ENCODE results near the gene PROCA1.
"Not testable (repeated sequence)": the region's sequence is repeated elsewhere in the genome, so short reads cannot be mapped to it uniquely, and the experiment has no call there.

PROCA1 gene

DNA sequence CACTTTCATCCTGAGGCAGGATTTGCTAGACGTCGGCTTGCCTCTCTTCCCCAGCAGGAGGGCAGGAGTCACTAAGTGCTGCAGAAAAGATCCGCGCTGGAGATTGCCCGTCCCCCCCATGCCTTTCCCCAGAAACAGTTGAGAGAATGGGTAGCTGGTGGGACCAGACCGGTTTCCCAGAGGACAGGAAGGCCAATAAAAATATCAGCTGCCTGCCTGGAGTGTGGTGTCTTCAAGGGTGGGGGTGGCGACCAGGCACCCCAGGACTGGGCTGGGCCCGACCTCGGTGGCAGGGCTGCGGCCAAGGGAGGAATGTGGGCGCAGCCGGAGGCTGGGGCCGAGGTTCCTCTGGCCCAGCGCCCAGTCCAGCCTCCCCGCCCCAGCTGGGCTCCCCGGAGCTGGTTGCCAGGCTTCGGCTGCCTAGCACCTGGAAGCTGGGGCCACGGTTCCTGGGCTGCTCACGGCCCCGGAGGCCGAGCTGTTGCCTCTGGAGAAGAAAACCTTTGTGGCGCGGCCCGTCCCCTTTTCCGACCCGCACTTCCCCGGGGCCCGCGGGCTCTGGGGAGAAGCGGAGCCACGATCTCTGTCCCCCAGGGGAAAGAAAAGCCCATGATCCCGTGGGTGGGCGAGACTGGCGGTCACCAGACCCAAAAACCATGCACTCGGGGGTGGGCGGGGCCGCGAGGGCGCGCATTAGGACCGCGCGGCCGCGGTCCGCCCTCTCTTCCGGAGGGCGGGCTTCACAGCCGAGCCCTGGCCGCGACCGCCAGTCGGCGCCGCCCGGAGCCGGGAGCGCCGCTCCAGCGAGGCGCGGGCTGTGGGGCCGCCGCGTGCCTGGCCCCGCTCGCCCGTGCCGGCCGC, 31.8 kb upstream of the PROCA1 start, which contains the start of gene TRAF4:
TSS of gene TRAF4 (plus strand) at position 769 of the 861 bp plus-strand sequence. CDS start 102 bp downstream, outside the sequence.
- Histone ChIP-seq H3K4me1 (ENCODE audit: control insufficient read depth, insufficient read depth, low read length) (peaks cover 38% of the 10 kb centered on the region), H3K9me3 (ENCODE audit: control insufficient read depth in 2 of 2, low read length in 2 of 2) (no peaks in the 10 kb centered on the region), H3K9ac (ENCODE audit: low read length in 2 of 2) (peak within 1 kb of the TSS; percentile 63 to 80), H3K27me3 (ENCODE audit: control insufficient read depth in 1 of 2, insufficient read depth in 2 of 2, low read length in 2 of 2) (no peaks in the 10 kb centered on the region), H3K27ac (ENCODE audit: low read length) (peak within 1 kb of the TSS; percentile 55), H3K4me3 (ENCODE audit: low read length in 2 of 2) (peak within 1 kb of the TSS; percentile 74 to 76), H3K36me3 (ENCODE audit: control insufficient read depth in 2 of 2, insufficient read depth in 2 of 2, low read length in 2 of 2) (peaks cover 0 to 4% of the 10 kb centered on the region in 2 donors)

- H3K27ac ChIP-seq (ENCODE audit: low read length) = no peak overlapping the region
- peaks cover 29% of the 10 kb centered on the region for H3K4me1 ChIP-seq (ENCODE audit: control insufficient read depth, insufficient read depth, low read length)
- H3K4me3 ChIP-seq (ENCODE audit: low read length in 2 of 2) = no peak overlapping the region
Measured at GRCh38 chr17:28741358-28742349, 30.0 kb upstream of the PROCA1 start.

GRCh38 chr17:28740406-28741357, 29.0 kb upstream of the PROCA1 start:
- Histone ChIP-seq H3K9me3 (ENCODE audit: control insufficient read depth in 2 of 2, low read length in 2 of 2) (no peaks in the 10 kb centered on the region), H3K4me3 (ENCODE audit: low read length in 2 of 2) (no peak overlapping the region), H3K4me1 (ENCODE audit: control insufficient read depth, insufficient read depth, low read length) (peaks cover 20% of the 10 kb centered on the region), H3K27me3 (ENCODE audit: control insufficient read depth in 1 of 2, insufficient read depth in 2 of 2, low read length in 2 of 2) (no peaks in the 10 kb centered on the region), H3K36me3 (ENCODE audit: control insufficient read depth in 2 of 2, insufficient read depth in 2 of 2, low read length in 2 of 2) (no peaks in the 10 kb centered on the region), H3K27ac (ENCODE audit: low read length) (no peak overlapping the region), H3K9ac (ENCODE audit: low read length in 2 of 2) (no peak overlapping the region)

More at GRCh38 chr17:28741358-28742349, 30.0 kb upstream of the PROCA1 start:
- no peaks in the 10 kb centered on the region for H3K36me3 ChIP-seq (ENCODE audit: control insufficient read depth in 2 of 2, insufficient read depth in 2 of 2, low read length in 2 of 2)
- H3K9ac ChIP-seq (ENCODE audit: low read length in 2 of 2) = no peak overlapping the region
- H3K9me3 ChIP-seq (ENCODE audit: control insufficient read depth in 2 of 2, low read length in 2 of 2) = no peaks in the 10 kb centered on the region
- no peaks in the 10 kb centered on the region for H3K27me3 ChIP-seq (ENCODE audit: control insufficient read depth in 1 of 2, insufficient read depth in 2 of 2, low read length in 2 of 2)

DNA sequence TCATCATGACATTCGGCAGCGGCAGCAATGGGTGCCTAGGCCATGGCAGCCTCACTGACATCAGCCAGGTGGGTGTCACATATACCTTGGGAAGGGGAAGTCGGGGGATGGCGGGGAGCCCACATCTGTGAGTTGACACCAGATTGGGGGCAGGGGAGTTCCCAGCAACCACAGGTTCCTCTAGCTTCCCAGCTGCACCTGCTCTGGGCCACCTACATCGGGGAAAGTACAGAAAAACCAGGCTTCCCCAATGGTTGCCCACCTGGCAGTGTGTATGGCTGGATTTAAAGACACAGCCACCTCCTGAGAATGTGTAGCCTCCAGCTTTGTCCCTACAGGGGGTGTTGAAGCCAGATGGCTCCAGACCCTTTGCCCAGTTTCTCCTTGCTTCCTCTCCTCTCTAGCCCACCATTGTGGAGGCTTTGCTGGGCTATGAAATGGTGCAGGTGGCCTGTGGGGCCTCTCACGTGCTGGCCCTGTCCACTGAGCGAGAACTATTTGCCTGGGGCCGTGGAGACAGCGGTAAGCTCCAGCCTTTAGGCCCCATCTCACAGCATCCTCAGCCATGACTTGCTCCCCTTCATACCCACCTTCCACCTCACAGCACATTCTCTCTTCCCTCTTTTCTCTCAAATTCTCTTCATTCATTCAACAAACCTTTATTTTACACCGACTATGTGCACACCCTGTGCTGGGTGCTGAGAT, 27.1 kb upstream of the PROCA1 start:
- Histone ChIP-seq H3K27ac (ENCODE audit: low read length) (no peak overlapping the region), H3K4me1 (ENCODE audit: control insufficient read depth, insufficient read depth, low read length) (peaks cover 8% of the 10 kb centered on the region), H3K9me3 (ENCODE audit: control insufficient read depth in 2 of 2, low read length in 2 of 2) (no peaks in the 10 kb centered on the region), H3K27me3 (ENCODE audit: control insufficient read depth in 1 of 2, insufficient read depth in 2 of 2, low read length in 2 of 2) (no peaks in the 10 kb centered on the region), H3K9ac (ENCODE audit: low read length in 2 of 2) (no peak overlapping the region), H3K36me3 (ENCODE audit: control insufficient read depth in 2 of 2, insufficient read depth in 2 of 2, low read length in 2 of 2) (peaks cover 0 to 2% of the 10 kb centered on the region in 2 donors), H3K4me3 (ENCODE audit: low read length in 2 of 2) (no peak overlapping the region)

DNA sequence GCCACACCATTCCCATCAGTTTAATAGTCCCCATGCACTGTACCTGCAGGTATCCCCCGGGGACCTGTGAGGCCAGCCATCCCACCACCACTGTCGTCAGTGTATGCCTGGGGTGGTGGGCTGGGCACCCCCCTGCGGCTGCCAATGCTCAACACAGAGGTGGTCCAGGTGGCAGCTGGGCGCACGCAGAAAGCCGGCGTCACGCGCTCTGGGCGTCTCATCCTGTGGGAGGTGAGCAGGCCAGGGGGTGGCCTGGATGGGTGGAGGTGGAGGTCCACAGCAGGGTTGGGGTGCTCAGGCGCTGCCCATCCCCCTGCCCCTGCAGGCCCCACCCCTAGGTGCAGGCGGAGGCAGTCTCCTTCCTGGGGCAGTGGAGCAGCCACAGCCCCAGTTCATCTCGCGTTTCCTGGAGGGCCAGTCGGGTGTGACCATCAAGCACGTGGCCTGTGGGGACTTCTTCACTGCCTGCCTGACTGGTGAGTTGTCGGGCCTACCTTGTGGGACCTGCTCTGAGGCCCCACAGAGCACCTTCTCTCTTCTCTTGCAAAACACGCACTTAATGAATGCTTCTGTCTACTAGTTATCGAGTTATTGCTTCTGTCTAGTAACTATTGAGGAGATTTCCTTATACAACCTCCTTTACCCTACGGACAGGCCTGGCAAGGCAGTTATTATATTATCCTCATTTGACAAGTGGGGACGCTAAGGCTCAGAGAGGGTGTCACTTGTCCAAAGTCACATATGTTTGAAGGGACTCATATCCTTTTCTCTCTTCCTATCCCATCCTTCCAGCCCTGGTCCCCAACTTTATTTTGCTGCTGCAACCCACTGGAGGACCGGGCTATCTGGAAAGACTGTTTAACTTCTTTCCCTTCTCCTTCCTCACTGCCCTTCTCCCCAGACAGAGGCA, 26.3 kb upstream of the PROCA1 start:
- Histone ChIP-seq H3K9me3 (ENCODE audit: control insufficient read depth in 2 of 2, low read length in 2 of 2) (no peaks in the 10 kb centered on the region), H3K4me3 (ENCODE audit: low read length in 2 of 2) (no peak overlapping the region), H3K36me3 (ENCODE audit: control insufficient read depth in 2 of 2, insufficient read depth in 2 of 2, low read length in 2 of 2) (peaks cover 0 to 2% of the 10 kb centered on the region in 2 donors), H3K9ac (ENCODE audit: low read length in 2 of 2) (no peak overlapping the region), H3K4me1 (ENCODE audit: control insufficient read depth, insufficient read depth, low read length) (peaks cover 1% of the 10 kb centered on the region), H3K27ac (ENCODE audit: low read length) (no peak overlapping the region), H3K27me3 (ENCODE audit: control insufficient read depth in 1 of 2, insufficient read depth in 2 of 2, low read length in 2 of 2) (no peaks in the 10 kb centered on the region)

DNA sequence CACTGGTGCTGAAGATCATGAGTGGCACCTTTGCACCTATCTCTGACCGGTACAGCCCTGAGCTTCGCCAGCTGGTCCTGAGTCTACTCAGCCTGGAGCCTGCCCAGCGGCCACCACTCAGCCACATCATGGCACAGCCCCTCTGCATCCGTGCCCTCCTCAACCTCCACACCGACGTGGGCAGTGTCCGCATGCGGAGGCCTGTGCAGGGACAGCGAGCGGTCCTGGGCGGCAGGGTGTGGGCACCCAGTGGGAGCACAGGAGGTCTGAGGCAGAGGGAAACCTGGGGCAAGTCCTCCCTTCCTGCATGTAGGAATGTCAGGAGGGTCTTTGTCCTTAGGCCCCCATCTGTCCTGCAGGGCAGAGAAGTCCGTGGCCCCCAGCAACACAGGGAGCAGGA, 25.6 kb upstream of the PROCA1 start:
- H3K27ac ChIP-seq (ENCODE audit: low read length) = no peak overlapping the region
- no peak overlapping the region for H3K9ac ChIP-seq (ENCODE audit: low read length in 2 of 2)
- no peak overlapping the region for H3K4me3 ChIP-seq (ENCODE audit: low read length in 2 of 2)
- no peaks in the 10 kb centered on the region for H3K9me3 ChIP-seq (ENCODE audit: control insufficient read depth in 2 of 2, low read length in 2 of 2)
- H3K4me1 ChIP-seq (ENCODE audit: control insufficient read depth, insufficient read depth, low read length) = no peaks in the 10 kb centered on the region
- no peaks in the 10 kb centered on the region for H3K27me3 ChIP-seq (ENCODE audit: control insufficient read depth in 1 of 2, insufficient read depth in 2 of 2, low read length in 2 of 2)
- H3K36me3 ChIP-seq (ENCODE audit: control insufficient read depth in 2 of 2, insufficient read depth in 2 of 2, low read length in 2 of 2) = peaks cover 0 to 2% of the 10 kb centered on the region in 2 donors

DNA sequence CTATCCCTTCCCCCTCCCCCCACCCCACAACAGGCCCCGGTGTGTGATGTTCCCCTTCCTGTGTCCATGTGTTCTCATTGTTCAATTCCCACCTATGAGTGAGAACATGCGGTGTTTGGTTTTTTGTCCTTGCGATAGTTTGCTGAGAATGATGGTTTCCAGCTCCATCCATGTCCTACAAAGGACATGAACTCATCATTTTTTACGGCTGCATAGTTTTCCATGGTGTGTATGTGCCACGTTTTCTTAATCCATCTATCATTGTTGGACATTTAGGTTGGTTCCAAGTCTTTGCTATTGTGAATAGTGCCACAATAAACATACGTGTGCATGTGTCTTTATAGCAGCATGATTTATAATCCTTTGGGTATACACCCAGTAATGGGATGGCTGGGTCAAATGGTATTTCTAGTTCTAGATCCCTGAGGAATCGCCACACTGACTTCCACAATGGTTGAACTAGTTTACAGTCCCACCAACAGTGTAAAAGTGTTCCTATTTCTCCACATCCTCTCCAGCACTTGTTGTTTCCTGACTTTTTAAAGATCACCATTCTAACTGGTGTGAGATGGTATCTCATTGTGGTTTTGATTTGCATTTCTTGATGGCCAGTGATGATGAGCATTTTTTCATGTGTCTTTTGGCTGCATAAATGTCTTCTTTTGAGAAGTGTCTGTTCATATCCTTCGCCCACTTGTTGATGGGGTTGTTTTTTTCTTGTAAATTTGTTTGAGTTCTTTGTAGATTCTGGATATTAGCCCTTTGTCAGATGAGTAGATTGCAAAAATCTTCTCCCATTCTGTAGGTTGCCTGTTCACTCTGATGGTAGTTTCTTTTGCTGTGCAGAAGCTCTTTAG, 24.5 kb upstream of the PROCA1 start:
- H3K27ac ChIP-seq (ENCODE audit: low read length); H3K27me3 ChIP-seq (ENCODE audit: control insufficient read depth in 1 of 2, insufficient read depth in 2 of 2, low read length in 2 of 2); H3K4me1 ChIP-seq (ENCODE audit: control insufficient read depth, insufficient read depth, low read length); H3K9ac ChIP-seq (ENCODE audit: low read length in 2 of 2); H3K4me3 ChIP-seq (ENCODE audit: low read length in 2 of 2); H3K9me3 ChIP-seq (ENCODE audit: control insufficient read depth in 2 of 2, low read length in 2 of 2); H3K36me3 ChIP-seq (ENCODE audit: control insufficient read depth in 2 of 2, insufficient read depth in 2 of 2, low read length in 2 of 2): not testable (repeated sequence)

DNA sequence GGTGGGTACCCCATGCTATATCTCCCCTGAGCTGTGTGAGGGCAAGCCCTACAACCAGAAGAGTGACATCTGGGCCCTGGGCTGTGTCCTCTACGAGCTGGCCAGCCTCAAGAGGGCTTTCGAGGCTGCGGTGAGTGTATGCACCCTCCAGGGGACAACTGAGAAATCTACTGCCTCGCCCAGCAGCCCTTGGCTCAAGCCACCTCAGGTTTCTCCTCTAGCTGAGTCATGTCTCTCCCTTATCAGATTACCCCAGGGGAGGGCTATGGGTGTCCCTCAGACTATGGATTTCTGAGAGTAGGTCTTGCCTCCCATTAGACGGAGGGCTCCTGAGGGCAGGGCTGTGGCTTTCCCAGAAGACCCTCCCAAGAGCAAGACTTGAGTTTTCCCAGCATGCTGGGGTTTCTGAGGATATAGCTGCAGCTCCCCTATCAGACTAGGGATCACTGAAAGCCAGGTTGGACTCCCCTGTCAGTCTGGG, 23.6 kb upstream of the PROCA1 start:
- Histone ChIP-seq H3K9ac (ENCODE audit: low read length in 2 of 2) (no peak overlapping the region), H3K4me3 (ENCODE audit: low read length in 2 of 2) (no peak overlapping the region), H3K27ac (ENCODE audit: low read length) (no peak overlapping the region), H3K27me3 (ENCODE audit: control insufficient read depth in 1 of 2, insufficient read depth in 2 of 2, low read length in 2 of 2) (no peaks in the 10 kb centered on the region), H3K9me3 (ENCODE audit: control insufficient read depth in 2 of 2, low read length in 2 of 2) (no peaks in the 10 kb centered on the region), H3K4me1 (ENCODE audit: control insufficient read depth, insufficient read depth, low read length) (no peaks in the 10 kb centered on the region), H3K36me3 (ENCODE audit: control insufficient read depth in 2 of 2, insufficient read depth in 2 of 2, low read length in 2 of 2) (peaks cover 0 to 2% of the 10 kb centered on the region in 2 donors)

All from stomach smooth muscle (tissue), 2 donors.